AG04450 (cell line): ENCODE results near the gene PRR20A. TPM values are rescaled to one million over a fixed set of nuclear protein-coding genes. Genes with fewer than 3 reads are reported as not detected.
"Not testable (repeated sequence)": the region's sequence is repeated elsewhere in the genome, so short reads cannot be mapped to it uniquely, and the experiment has no call there.

Experiments used
- CTCF ChIA-PET: fragments of 300-600, 350-600 bp; formaldehyde crosslinking; extraction: SDS; loops from one replicate; lab custom pipeline; 2022; ENCODE audit warnings: antibody characterized with exemption, inconsistent platforms; lab: Charles Lee
- POLR2A ChIA-PET: fragments of 350-600 bp; formaldehyde crosslinking; extraction: SDS; loops from one replicate; lab custom pipeline; 2021; ENCODE audit warnings: antibody characterized with exemption, inconsistent platforms; lab: Yijun Ruan, JAX
- DNase-seq: peaks from one replicate; pipeline ENCODE4 v3.0.0-alpha.2; 2011; ENCODE audit warnings: low read depth, low spot score
- H3K27ac ChIP-seq: one replicate; pipeline ENCODE4 v1.5.1; 2012; ENCODE audit warnings: low read depth, low read length, control low read depth
- H3K27me3 ChIP-seq: one replicate; pipeline ENCODE4 v1.6.0; 2012; ENCODE audit warnings: low read length; ENCODE audit not compliant: control insufficient read depth, insufficient read depth
- H3K4me3 ChIP-seq: 2 replicates; pipeline ENCODE4 v1.5.1; 2011; ENCODE audit warnings: mild to moderate bottlenecking, low read depth, low read length, control low read depth
- H3K9me3 ChIP-seq: 2 replicates; pipeline ENCODE4 v1.5.1; 2012; ENCODE audit warnings: low read length; ENCODE audit not compliant: control insufficient read depth, insufficient read depth
- CTCF ChIP-seq: IDR thresholded peaks from 2 replicates; pipeline ENCODE4 v1.5.1; 2011; ENCODE audit warnings: low read depth, low read length, control low read depth, inconsistent platforms
- polyA minus RNA-seq: library from RNA; depleted of rRNA, polyadenylated mRNA; stranded (reverse); fragments of >200 nt; gene quantifications from 2 replicates; pipeline ENCODE4 v1.2.3, GENCODE V29; 2011; rRNA and poly(A)+ RNA removed
- polyA plus RNA-seq: library from polyadenylated mRNA; depleted of rRNA; stranded (reverse); fragments of >200 nt; gene quantifications from 2 replicates; pipeline ENCODE4 v1.2.3, GENCODE V29; 2011; rRNA removed

Gene PRR20A
- not detected in 2 replicates for polyA plus RNA-seq
- polyA minus RNA-seq: not detected in 2 replicates

- DNase-seq, CTCF ChIA-PET, H3K9me3 ChIP-seq, H3K27ac ChIP-seq, H3K27me3 ChIP-seq, H3K4me3 ChIP-seq, POLR2A ChIA-PET: not testable (repeated sequence)
These were observed at the start of gene PRR20A for GRCh38 chr13:57140235-57140968. TSS of gene PRR20A (plus strand) at chr13:57140918. CDS start at chr13:57141305, 387 bp downstream.

GRCh38 chr13:57114945-57115344 lies 25.8 kb upstream of the PRR20A start:
- CTCF ChIA-PET: no interaction called here
- Histone ChIP-seq H3K27ac (no peak overlapping the region), H3K9me3 (peaks cover 17% of the 10 kb centered on the region), H3K27me3 (no peaks in the 10 kb centered on the region), H3K4me3 (no peak overlapping the region)
- POLR2A ChIA-PET: no interaction called here
- DNase-seq: no peak
- no peak for TF ChIP-seq CTCF

GRCh38 chr13:57123681-57124080 lies 17.0 kb upstream of the PRR20A start:
- H3K27ac ChIP-seq: no peak overlapping the region
- ChIA-PET POLR2A (no interaction called here), CTCF (no interaction called here)
- no peak overlapping the region for H3K4me3 ChIP-seq
- DNase-seq: no peak
- H3K27me3 ChIP-seq: no peaks in the 10 kb centered on the region
- TF ChIP-seq CTCF: no peak
- H3K9me3 ChIP-seq: peaks cover 12% of the 10 kb centered on the region; the same call in 1 of the 2 replicates

GRCh38 chr13:57128909-57129308 lies 11.8 kb upstream of the PRR20A start:
- ChIA-PET POLR2A (no interaction called here), CTCF (no interaction called here)
- Histone ChIP-seq H3K9me3 (peaks cover 7% of the 10 kb centered on the region), H3K4me3 (no peak overlapping the region), H3K27me3 (no peaks in the 10 kb centered on the region), H3K27ac (no peak overlapping the region)
- no peak for DNase-seq
- no peak for TF ChIP-seq CTCF

- H3K27me3 ChIP-seq: no peaks in the 10 kb centered on the region
- H3K9me3 ChIP-seq: peaks cover 6% of the 10 kb centered on the region; the same call in 1 of the 2 replicates
- ChIA-PET POLR2A (no interaction called here), CTCF (no interaction called here)
- no peak overlapping the region for H3K4me3 ChIP-seq
- no peak overlapping the region for H3K27ac ChIP-seq
- TF ChIP-seq CTCF: no peak
- DNase-seq: no peak
These were observed 4.6 kb upstream of the PRR20A start for GRCh38 chr13:57136093-57136492.
